ENCODE results near the gene HPCA. TPM values are rescaled to one million over a fixed set of nuclear protein-coding genes. Genes with fewer than 3 reads are reported as not detected.

HPCA gene
- total and polyA plus RNA-seq, 2 of the 13 experiments (the other 11 are each of a cell fraction or from before 2014, with no cell fraction given), result not detected

- no peak for TF ChIP-seq ZMAT5 (CRISPR knock-in tag; IDR thresholded peaks at IDR 0.05; ENCODE audit: borderline replicate concordance, low read depth)
- TF ChIP-seq RBM39 (IDR thresholded peaks at IDR 0.05; ENCODE audit: low read depth, low read length, poor library complexity, severe bottlenecking), result no peak
- TF ChIP-seq ZSCAN12 (CRISPR knock-in tag; IDR thresholded peaks at IDR 0.05), result 0 out of 2 replicates have a peak, but pooled peaks have one; percentile 31
- peak; percentile 56; the same call in 1 of the 2 replicates for TF ChIP-seq ZNF788 (CRISPR knock-in tag; IDR thresholded peaks at IDR 0.05; ENCODE audit: borderline replicate concordance)
- 0 out of 2 replicates have a peak, but pooled peaks have one; percentile 44 for TF ChIP-seq TFE3 (CRISPR knock-in tag; IDR thresholded peaks at IDR 0.05)
- no peak for TF ChIP-seq ZNF564 (CRISPR knock-in tag; IDR thresholded peaks at IDR 0.05)
- TF ChIP-seq SOX13 (IDR thresholded peaks at IDR 0.05), result peak; percentile 74
- TF ChIP-seq SOX13 (CRISPR knock-in tag; conservative IDR thresholded peaks at IDR 0.05 in 1 of 2, IDR thresholded peaks at IDR 0.05 in 1 of 2), result peak in 1 of 2 experiments; percentile 97; a peak in 2 of 4 replicates
- TF ChIP-seq CBX5 (CRISPR knock-in tag; IDR thresholded peaks at IDR 0.05; ENCODE audit: borderline replicate concordance), result peak; percentile 73; the same call in 1 of the 2 replicates
- no peak for TF ChIP-seq FOXP1 (IDR thresholded peaks at IDR 0.05)
- peak; percentile 55; the same call in 1 of the 2 replicates for TF ChIP-seq FOXP1 (CRISPR knock-in tag; IDR thresholded peaks at IDR 0.05)
- TF ChIP-seq POGZ (CRISPR knock-in tag; IDR thresholded peaks at IDR 0.05), result peak; percentile 59; the same call in 1 of the 2 replicates
- TF ChIP-seq YEATS4 (CRISPR knock-in tag; IDR thresholded peaks at IDR 0.05; ENCODE audit: borderline replicate concordance), result peak; percentile 53; the same call in 1 of the 2 replicates
- TF ChIP-seq ASH2L (IDR thresholded peaks at IDR 0.05; ENCODE audit: insufficient read length, low read depth, low read length), result peak; percentile 87
- peak; percentile 93; the same call in 1 of the 2 replicates for TF ChIP-seq CHD4 (IDR thresholded peaks at IDR 0.05; ENCODE audit: borderline replicate concordance, low read length)
- no peak for TF ChIP-seq ZNF598 (CRISPR knock-in tag; IDR thresholded peaks at IDR 0.05; ENCODE audit: borderline replicate concordance)
- peak; percentile 93; the same call in 1 of the 2 replicates for TF ChIP-seq SNAPC4 (CRISPR knock-in tag; IDR thresholded peaks at IDR 0.05)
- peak; percentile 90 for TF ChIP-seq ZNF878 (CRISPR knock-in tag; IDR thresholded peaks at IDR 0.05)
- TF ChIP-seq SP1 (IDR thresholded peaks at IDR 0.05), result no peak
- TF ChIP-seq SP1 (CRISPR knock-in tag; IDR thresholded peaks at IDR 0.05), result peak; percentile 54; the same call in 1 of the 2 replicates
- peak; percentile 73 for TF ChIP-seq HDAC1 (CRISPR knock-in tag; IDR thresholded peaks at IDR 0.05)
- no peak for TF ChIP-seq ZNF713 (CRISPR knock-in tag; IDR thresholded peaks at IDR 0.05)
- peak; percentile 99 for TF ChIP-seq TBX2 (CRISPR knock-in tag; IDR thresholded peaks at IDR 0.05; ENCODE audit: borderline replicate concordance)
These were observed 47.5 kb downstream of the HPCA start (continued) for GRCh38 chr1:32933742-32934322.
